Mesothelial cell of epicardium (in vitro differentiated cells): Measurements from ENCODE around the gene TSPEAR. TPM values are rescaled to one million over a fixed set of nuclear protein-coding genes. Genes with fewer than 3 reads are reported as not detected.
A peak's percentile ranks its signal among the peaks of the same experiment; 100 is the strongest.
"Not testable (repeated sequence)": the region's sequence is repeated elsewhere in the genome, so short reads cannot be mapped to it uniquely, and the experiment has no call there.

Experiments
- DNase-seq, 2 experiments: peaks; one replicate each; pipeline ENCODE4 v3.0.0; 2021; ENCODE audit warnings: low spot score in 2 of 2; ENCODE audit not compliant: unreplicated experiment in 2 of 2
- H3K27ac Mint-ChIP-seq: 2 replicates; pipeline ENCODE4 v1.8.0; 2021; ENCODE audit warnings: mixed read lengths
- H3K27me3 Mint-ChIP-seq: 2 replicates; pipeline ENCODE4 v1.8.0; 2021; ENCODE audit warnings: low read depth, mixed read lengths
- H3K36me3 Mint-ChIP-seq: 2 replicates; pipeline ENCODE4 v1.8.0; 2021; ENCODE audit warnings: mixed read lengths
- H3K4me1 Mint-ChIP-seq: 2 replicates; pipeline ENCODE4 v1.8.0; 2021; ENCODE audit warnings: mixed read lengths
- H3K4me3 Mint-ChIP-seq: 2 replicates; pipeline ENCODE4 v1.8.0; 2021; ENCODE audit warnings: mild to moderate bottlenecking, moderate library complexity, mixed read lengths
- H3K9me3 Mint-ChIP-seq: 2 replicates; pipeline ENCODE4 v1.8.0; 2021; ENCODE audit warnings: mixed read lengths
- CTCF ChIP-seq: fragments of 200-600 bp; sonication (generic); IDR thresholded peaks from one replicate; pipeline ENCODE4 v1.5.0; 2021; ENCODE audit warnings: antibody characterized with exemption; ENCODE audit not compliant: unreplicated experiment
- total RNA-seq: library from RNA; stranded (reverse); gene quantifications from 3 replicates; pipeline ENCODE4 v1.2.1, GENCODE V29; 2021

TSPEAR gene
- total RNA-seq, 1 donor from 2014 or later = 0.11 TPM

- no peaks in the 10 kb centered on the region for H3K36me3 Mint-ChIP-seq
- peaks cover 82% of the 10 kb centered on the region for H3K27me3 Mint-ChIP-seq
- no peak overlapping the region for H3K4me3 Mint-ChIP-seq
- DNase-seq = peak in 1 of 2 experiments; percentile 35
- no peaks in the 10 kb centered on the region for H3K9me3 Mint-ChIP-seq
- H3K4me1 Mint-ChIP-seq = peaks cover 11% of the 10 kb centered on the region
- TF ChIP-seq CTCF = no peak
- H3K27ac Mint-ChIP-seq = no peak overlapping the region
Observed at GRCh38 chr21:44699502-44700001, 11.8 kb downstream of the TSPEAR start.

GRCh38 chr21:44697811-44698734 lies 13.3 kb downstream of the TSPEAR start:
- peak in 1 of 2 experiments; percentile 34 for DNase-seq
- Mint-ChIP-seq H3K4me3 (no peak overlapping the region), H3K4me1 (peaks cover 11% of the 10 kb centered on the region), H3K9me3 (peaks cover 12% of the 10 kb centered on the region), H3K27ac (no peak overlapping the region), H3K36me3 (no peaks in the 10 kb centered on the region), H3K27me3 (peaks cover 69% of the 10 kb centered on the region)
- TF ChIP-seq CTCF = no peak

- H3K36me3 Mint-ChIP-seq = not testable (repeated sequence)
Observed at GRCh38 chr21:44697172-44697810, 14.1 kb downstream of the TSPEAR start, which contains the start of gene KRTAP10-12. TSS of gene KRTAP10-12 (plus strand) at chr21:44697172. CDS start at chr21:44697202, 30 bp downstream.

GRCh38 chr21:44696572-44696971 lies 14.8 kb downstream of the TSPEAR start:
- H3K27me3 Mint-ChIP-seq = peaks cover 62% of the 10 kb centered on the region
- DNase-seq = peak in 1 of 2 experiments; percentile 10
- H3K27ac Mint-ChIP-seq = no peak overlapping the region
- peaks cover 11% of the 10 kb centered on the region for H3K4me1 Mint-ChIP-seq
- TF ChIP-seq CTCF = no peak
- peaks cover 2% of the 10 kb centered on the region for H3K36me3 Mint-ChIP-seq
- no peak overlapping the region for H3K4me3 Mint-ChIP-seq
- H3K9me3 Mint-ChIP-seq = peaks cover 21% of the 10 kb centered on the region

More at GRCh38 chr21:44697172-44697810, 14.1 kb downstream of the TSPEAR start, which contains the start of gene KRTAP10-12:
- not testable (repeated sequence) for H3K4me3 Mint-ChIP-seq, H3K27ac Mint-ChIP-seq
- Mint-ChIP-seq H3K9me3 (peaks cover 20% of the 10 kb centered on the region), H3K4me1 (peaks cover 11% of the 10 kb centered on the region), H3K27me3 (peaks cover 61% of the 10 kb centered on the region)
- DNase-seq = peak in 1 of 2 experiments; percentile 32

- Mint-ChIP-seq H3K36me3 (peaks cover 2% of the 10 kb centered on the region), H3K4me1 (peaks cover 11% of the 10 kb centered on the region), H3K9me3 (peaks cover 21% of the 10 kb centered on the region), H3K27ac (no peak overlapping the region), H3K27me3 (peaks cover 59% of the 10 kb centered on the region), H3K4me3 (no peak overlapping the region)
- DNase-seq = peak in 1 of 2 experiments; percentile 16
- no peak for TF ChIP-seq CTCF
Observed at GRCh38 chr21:44695641-44696040, 15.7 kb downstream of the TSPEAR start.
